ENCODE measurements around the gene OCSTAMP.

OCSTAMP gene

DNA sequence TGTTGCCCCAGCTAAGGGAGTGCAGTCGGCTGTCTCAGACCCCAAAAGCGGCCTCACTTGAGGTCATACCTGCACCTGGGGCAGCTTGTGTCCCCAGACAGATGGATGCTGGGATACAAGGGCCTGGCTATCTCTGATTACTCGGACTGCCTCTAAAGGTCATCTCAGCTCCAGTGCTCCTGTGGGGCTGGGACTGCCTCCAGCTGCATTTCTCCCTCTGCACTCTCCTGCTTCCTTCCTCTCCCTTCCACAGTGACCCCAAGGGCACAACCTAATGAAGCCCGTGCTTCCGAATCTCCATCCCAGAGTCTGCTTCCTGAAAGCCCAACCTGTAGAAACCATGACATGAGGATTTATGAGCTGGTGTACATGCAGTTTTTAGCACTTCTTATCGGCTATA is 22.8 kb upstream of the OCSTAMP start:
- no peak for DNase-seq (ENCODE audit: low read depth)

DNA sequence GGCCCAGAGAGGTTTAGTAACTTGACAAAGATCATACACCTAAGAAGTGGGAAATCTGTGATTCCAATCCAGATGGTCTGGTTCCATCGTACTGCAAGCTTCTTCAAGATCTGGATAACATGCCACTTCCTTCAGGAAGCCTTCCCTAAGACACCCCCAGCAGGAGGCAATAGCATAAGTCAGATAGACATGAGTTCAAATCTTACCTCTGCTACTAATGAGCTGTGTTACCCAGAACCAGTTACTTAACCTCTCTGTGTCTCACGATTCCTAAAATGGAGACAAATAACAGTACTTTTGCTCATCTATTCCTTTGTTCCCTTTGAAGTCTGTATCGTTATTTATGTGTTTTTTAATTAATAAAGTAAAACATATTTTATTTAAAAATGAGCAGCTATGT is 22.3 kb upstream of the OCSTAMP start:
- DNase-seq (ENCODE audit: low read depth) = no peak

DNA sequence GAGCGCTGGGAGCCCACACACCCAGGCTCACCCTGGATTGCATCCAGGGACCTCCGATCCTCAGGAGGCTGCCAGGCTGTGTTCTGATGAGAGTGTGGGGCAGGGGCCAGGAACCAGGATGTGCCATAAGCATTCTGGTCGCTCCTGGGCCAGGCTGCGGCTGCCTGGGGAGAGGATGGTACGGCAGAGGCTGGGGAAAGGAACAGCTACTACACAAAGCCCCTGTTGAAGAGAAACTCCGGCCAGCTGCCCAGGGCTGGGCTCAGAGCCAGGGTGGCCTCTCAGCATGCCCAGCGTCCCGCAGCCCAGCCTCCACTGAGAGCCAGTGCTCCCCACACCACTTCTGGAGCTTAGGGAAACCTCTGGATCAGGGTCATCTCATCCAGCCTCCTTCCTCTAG is 21.7 kb upstream of the OCSTAMP start:
- DNase-seq (ENCODE audit: low read depth) = no peak

DNA sequence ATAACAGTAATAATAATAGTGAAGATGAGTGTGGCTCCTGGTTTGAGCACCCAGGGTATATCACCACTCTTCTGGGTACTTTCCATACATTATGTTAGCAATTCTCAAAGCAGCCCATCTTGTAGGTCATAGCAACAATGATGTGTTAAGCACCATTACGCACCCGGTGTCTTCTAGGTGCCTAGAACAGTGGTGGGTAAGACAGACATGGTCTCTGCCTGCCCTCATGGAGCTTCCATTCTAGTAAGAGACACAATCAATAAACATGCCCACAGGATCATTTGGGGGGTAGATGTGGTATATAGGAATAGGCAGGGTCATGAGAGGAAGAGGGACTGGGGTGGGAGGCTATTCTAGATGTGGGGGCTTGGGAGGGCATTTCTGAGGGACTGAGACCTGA is 21.0 kb upstream of the OCSTAMP start:
- no peak for DNase-seq (ENCODE audit: low read depth)

DNA sequence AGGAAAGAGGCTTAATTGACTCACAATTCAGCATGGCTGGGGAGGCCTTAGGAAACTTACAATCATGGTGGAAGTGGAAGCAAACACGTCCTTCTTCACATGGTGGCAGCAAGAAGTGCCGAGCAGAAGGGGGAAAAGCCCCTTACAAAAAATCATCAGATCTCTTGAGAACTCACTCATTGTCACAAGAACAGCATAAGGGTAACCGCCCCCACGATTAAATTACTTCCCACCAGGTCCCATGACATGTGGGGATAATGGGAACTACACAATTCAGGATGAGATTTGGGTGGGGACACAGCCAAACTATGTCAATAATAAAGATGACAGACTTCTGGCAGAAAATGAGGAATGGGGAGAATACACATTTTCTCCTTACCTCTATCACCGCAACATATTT is 20.5 kb upstream of the OCSTAMP start:
- DNase-seq (ENCODE audit: low read depth) = no peak

DNA sequence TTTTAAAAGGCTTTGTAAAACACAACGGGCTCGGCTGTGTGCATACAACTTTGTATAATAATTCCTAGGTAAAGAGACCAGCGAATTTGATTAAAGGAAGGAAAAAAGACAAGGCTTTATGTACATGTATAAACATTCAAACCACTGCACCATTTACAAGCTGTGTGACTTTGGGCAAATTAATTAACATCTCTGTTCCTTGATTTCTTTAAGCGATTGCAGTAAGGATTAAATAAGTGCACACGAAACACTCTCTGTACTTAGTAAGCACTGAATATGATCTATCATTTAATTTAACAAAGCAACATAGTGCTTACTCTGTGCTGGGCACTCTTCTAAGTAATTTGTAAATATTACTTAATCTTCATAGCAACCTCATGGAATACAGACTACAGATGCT is 19.5 kb upstream of the OCSTAMP start:
- DNase-seq (ENCODE audit: low read depth) = no peak

DNA sequence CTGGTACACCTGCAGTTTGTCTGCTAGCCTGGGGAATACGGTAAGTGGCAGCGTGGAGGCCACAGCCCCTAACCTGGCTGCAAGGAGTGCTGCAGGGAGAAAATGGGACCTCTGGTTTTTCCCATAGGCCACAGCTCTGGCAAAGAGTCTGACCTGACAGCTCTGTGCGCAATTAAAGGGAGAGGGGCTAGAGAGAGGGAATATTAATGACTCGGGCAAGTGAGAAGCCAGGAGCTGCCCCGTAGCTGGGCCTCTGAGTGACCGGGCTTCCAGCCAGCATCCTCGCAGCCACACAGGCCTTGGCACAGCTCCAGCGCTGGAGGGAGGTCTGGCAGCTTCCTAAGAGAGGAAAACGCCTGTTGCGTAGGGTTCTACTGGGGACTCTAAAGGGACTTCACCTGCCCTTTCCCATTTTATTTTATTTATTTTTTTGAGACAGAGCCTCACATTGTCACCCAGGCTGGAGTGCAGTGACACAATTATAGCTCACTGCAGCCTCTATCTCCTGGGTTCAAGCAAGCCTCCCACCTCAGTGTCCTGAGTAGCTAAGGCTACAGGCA is 18.2 kb upstream of the OCSTAMP start:
- peak; percentile 28 for DNase-seq (ENCODE audit: low read depth)

DNA sequence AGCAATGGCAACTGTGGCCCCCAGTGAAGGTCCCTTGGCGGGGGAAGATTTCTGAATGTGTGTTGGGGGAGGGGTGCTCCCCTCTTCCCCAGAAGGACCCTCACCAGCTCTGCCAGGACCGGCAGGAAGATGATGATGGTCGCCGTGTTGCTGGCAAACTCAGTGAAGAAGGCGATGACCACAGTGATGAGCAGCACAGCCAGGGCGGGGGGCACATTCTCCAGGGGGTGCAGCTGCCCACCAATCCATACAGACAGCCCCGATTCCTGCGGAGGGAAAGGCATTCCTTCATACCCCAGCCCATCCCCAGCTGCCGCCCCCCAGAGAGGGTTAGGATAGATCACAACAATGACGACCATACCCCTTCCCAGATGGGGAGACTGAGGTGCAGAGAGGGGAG is 15.7 kb upstream of the OCSTAMP start:
- no peak for DNase-seq (ENCODE audit: low read depth)

DNA sequence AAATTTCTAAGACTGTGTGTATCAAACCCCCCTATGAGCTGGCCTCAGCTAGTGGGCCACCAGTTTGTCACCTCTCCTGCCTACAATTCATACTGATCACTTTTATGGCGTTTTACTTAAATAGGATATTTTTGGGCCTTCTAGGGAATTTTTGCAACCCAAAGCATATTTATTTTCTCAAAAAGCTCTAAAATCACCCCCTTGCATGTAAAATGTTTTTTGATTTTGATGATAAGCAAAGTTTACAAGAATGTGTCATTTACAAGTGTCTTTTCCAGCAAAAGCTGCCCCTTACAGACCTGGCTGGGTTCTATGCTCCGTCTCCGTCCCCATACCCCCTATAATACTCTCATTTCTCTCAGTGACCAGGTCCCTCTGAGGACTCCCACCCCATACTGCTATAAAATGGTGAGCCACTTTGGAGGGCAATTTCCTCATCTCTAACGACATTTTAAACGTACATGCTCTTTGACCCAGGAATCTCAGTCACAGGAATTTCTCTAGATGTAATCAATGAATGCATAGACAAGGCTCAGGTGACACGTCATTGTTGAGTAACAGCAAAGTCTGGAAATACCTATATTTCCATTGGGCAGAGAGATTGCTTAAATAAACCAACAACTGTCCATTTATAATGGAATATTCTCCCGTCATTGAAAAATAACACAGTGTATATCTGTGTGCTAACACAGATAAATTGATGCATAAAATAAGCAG is 13.9 kb upstream of the OCSTAMP start:
- DNase-seq (ENCODE audit: low read depth) = no peak

DNA sequence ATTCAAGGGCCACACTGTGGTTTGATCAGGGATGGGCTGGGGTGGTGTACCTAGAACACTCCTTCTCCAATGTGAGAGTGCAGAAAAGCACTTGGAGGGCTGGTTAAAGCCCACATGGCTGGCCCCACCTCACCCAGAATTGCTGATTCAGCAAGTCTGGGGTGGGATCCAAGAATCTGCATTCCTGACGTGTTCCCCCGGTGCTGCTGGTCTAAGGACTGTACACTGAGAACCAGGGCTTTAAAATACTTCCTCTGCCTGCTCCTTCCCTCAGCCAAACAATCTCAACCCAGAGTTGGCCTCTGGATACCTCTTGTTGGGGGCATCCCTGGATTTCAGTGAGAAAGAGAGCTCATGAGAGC is 13.4 kb upstream of the OCSTAMP start:
- no peak for DNase-seq (ENCODE audit: low read depth)

DNA sequence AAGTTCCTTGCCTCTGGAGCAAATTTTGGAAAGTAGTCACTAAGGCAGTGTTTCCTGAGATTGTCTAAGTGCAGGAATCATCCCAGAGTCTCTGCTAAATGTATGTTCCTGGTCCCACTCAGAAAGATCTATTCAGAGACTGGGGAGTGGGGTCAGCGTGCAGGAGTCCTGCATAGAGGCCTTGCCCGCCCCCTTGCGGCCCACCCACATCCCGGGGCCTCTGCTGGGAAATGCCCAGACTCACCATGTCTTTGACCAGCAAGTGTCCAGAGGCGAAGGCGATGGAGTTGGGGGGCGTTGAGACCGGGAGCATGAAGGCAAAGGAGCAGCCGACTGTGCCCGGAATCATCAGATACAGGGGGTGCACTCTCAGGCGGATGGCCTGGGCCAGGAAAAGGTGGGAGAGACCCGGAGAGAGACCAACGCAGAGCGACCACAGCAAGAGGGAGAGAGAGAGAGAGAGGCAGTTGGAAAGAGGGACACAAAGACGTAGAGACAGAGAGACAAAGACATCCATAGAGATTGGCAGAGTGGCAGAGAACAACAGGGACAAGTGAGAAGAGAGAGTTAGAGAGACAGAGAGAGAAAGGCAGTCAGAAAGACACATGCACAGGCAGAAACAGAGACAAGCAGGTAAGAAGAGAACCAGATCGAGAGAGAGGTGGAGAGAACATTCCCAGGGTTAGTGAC is 12.9 kb upstream of the OCSTAMP start:
- no peak for DNase-seq (ENCODE audit: low read depth)

DNA sequence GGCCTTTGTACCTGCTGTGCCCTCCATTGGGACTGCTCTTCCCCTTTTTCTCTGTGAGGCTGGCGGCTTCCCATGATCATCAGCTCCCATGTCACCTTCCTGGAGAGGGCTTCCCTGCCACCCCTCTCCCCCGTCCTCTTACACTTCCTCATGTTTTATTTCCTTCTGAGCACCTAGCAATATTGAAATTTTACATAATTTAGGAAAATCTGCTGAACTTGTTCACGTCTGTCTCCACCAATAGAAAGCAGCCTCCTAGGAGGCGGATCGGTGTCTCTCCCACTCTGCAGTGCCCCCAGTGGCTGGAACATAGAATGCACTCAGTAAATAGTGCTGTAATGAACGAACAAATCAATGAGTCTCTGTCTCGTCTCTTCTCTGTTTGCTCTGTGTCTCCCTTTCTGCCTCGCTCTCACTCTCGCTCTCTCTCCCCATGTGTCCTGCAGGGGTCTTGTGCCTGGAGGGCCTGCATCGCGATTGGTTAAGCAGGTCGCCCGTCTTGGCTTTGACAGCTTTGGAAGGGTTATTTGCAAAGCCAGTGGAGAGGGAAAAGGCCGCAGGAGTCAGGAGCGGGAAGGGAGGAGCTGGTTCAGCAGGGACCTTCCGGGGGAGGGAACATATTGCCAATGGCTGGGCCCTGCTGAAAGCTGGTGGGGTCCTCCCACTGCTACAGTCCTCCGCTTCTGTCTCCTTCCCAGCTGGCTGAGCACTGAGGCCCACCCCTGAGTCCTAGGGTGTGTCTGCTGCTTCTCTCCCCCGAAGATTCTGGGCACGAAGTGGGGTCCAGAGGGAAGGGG is 12.1 kb upstream of the OCSTAMP start:
- peak; percentile 45 for DNase-seq (ENCODE audit: low read depth)

DNA sequence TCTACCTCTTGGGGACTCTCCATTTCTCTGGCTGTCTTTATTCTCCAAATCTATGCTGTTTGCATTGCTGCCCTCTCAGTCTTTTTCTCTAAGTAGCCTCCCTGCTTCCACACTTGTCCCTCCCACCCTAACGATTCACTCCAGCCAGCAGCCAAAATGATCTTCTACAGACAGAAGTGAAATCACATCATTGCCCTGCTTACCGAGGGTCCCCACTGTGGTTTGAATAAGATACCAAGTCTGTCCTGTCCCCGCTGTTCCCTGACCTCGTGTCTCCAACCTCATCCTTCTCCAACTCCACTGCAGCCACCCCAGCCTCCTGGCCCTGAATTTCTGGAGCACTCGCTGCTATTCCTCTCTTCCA is 11.5 kb upstream of the OCSTAMP start:
- no peak for DNase-seq (ENCODE audit: low read depth)

DNA sequence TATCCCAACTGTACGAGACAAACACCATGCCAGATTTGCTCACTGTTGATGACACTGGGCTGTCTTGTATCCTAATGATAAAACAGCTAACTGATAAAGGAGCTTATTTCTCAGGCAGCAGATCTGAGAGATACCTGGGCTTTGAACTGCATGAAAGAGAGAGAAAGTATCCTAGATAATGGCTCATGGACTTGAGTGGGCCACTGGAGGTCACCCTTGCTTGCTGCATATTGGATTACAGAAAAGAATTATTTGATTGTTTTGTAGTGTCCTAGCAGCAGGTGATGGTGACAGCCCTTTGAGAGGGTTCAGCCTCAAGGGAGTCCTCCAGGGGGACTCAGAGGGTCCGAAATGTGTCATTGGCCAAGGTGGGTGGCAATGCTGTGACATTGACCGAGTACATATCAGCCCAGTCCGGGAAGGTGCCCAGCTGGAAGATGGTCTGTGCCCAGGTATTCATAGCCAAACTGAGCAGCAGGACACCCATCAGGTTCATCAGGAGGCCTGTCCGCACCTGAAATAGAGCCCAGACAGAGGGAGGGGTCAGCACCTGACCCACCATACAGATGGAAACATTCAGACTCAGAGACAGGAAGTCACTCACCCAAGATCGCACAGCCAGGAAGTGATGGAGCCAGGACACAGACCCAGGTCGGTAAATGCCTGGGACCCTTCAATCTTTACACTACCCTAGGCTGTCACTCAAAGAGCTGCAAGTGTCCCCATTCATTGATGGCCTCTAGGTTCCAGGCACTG is 9.4 kb upstream of the OCSTAMP start:
- no peak for DNase-seq (ENCODE audit: low read depth)

DNA sequence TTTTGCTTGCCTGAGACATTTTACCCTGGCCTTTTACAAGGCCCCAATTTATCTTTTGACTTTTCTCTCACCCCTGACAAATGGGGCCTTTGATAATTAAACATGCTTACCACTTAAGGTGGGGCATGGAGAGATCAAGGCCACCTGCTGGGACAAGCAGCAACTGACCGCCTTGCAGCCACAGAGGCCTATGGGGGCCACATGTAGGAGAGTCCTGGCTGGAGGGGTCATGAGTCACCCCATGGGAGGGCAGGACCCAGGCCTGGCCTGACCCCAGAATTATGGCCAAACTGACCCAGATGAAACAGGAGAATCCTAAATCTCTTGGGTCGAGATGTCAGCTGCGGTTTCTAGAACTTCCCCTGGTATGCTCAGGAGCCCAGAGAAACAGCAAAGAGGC is 8.5 kb upstream of the OCSTAMP start:
- no peak for DNase-seq (ENCODE audit: low read depth)

DNA sequence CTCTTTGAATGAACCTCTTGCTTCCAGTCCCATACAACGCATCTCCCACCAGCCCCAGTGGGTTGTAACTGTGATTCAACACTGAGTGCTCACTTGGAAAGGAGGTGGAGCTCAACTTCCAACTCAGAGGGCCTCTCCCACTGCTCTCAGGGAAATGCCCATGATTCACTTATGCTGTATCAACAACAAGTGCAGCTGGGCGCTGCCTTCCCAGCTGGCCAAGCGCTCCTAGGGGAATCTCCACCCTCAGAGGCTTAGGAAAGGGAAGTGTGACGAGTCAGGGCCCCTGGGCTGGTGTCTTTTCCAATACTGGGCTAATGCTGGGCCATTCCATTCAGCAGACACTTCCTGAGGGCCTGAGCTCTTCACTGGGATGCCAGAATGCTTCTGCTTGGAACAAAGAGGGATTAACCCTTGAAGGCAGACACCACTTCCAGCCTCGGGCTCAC is 8.1 kb upstream of the OCSTAMP start:
- peak; percentile 88 for DNase-seq (ENCODE audit: low read depth)

DNA sequence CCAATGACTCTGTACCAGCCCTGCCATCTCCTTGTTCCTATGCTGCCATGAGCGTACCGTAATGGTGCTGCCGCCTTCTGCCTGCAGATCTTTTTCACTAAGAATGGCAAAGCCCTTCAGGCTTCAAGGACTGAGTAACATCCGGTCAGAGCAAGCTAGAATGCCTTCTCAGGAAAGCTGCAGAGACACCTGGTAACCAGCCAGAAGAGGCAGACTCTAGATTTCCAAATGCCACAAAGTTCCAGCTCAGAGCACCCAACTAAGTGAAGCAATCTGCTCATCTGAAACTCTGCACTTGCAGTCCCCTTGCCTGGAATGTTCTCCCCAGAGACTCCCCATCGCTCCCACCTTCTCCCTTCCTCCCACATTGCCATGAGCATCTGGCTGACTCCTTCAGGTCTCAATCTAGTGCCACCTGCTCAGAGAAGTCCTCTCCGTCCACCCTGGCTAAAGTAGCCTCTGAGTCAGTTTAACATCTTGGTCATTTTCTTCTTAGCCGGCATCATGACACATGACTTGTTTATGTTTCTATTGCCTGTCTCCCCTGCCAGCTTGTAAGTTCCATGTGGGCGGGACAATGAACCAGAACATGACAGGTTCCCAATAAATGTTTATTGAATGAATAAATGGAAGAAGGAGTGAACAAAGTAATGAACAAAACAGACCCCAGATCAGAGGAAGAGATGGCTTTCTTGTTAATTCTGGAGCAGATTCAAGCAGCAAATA is 6.9 kb upstream of the OCSTAMP start:
- peak; percentile 56 for DNase-seq (ENCODE audit: low read depth)

DNA sequence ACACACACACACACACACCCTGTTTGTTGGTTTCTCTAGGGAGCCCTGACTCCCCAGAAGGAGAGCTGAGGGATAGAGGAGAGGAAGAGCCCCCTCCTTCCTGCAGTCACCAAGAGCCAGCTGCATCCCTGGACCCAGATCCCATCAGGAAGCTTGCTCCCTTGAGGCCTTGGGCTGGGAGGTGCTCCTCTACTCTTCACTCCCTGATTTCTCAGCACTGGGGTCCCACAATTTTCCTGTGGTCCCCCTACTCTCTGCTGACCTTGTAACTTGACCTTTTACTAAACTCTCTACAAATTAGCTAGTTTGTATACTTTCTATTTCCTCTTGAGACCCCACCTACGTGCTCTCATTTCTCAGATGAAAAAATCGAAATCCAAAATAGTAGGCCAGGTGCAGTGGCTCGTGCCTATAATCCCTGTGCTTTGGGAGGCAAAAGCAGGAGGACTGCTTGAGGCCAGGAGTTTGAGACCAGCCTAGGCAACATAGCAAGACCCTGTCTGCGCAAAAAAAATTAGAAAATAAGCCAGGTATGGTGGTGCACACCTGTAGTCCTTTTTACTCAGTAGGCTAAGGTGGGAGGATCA is 5.0 kb upstream of the OCSTAMP start:
- DNase-seq (ENCODE audit: low read depth) = no peak

DNA sequence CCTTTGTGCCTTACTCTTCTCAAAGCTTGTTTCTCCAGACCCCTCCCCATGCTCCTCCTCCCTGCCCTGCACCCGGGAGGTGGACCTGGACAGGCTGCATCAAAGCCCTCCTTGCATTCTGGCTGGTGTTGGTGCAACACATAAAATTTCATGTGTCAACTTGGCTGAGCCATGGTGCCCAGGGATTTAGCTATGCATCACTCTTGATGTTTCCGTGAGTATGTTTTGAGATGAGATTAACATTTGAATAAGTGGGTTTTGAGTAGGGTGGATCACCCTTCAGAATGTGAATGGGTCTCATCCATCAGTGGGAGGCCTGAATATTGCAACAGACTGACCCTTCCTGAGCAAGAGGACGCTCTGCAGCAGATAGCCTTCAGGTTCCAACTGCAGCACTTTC is 4.4 kb upstream of the OCSTAMP start:
- no peak for DNase-seq (ENCODE audit: low read depth)

DNA sequence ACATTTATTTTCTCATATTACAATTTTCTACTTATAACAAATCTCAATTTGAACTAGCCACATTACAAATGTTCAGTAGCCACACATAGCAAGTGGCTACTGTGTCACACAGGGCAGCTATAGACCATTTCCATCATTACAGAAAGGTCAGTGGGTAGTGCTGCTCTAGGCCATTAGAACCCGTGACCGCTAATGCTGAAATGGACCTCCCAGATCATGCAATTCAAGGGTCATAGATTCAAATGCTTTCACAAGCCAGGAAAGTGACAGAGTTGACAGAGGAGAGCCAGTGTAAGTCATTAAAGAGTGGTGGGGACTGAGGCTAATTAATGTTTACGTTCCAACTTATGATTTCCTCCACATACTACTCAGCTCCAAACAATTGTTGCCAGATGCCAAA is 3.5 kb upstream of the OCSTAMP start:
- no peak for DNase-seq (ENCODE audit: low read depth)
